Hepatocyte (in vitro differentiated cells): Measurements from ENCODE around the gene COL5A1.

Experiments used
- EZH2 ChIP-seq: fragments of 200-600 bp; sonication (generic); IDR thresholded peaks from 2 replicates; pipeline ENCODE4 v1.6.1; 2016; ENCODE audit warnings: antibody characterized with exemption, mild to moderate bottlenecking, borderline replicate concordance
- TF ChIP-seq, protein P1 (sequence below): fragments of 200-600 bp; sonication (generic); IDR thresholded peaks from 2 replicates; pipeline ENCODE4 v1.5.1; 2016; ENCODE audit warnings: antibody characterized with exemption, mild to moderate bottlenecking; ENCODE audit not compliant: poor library complexity

DNA sequence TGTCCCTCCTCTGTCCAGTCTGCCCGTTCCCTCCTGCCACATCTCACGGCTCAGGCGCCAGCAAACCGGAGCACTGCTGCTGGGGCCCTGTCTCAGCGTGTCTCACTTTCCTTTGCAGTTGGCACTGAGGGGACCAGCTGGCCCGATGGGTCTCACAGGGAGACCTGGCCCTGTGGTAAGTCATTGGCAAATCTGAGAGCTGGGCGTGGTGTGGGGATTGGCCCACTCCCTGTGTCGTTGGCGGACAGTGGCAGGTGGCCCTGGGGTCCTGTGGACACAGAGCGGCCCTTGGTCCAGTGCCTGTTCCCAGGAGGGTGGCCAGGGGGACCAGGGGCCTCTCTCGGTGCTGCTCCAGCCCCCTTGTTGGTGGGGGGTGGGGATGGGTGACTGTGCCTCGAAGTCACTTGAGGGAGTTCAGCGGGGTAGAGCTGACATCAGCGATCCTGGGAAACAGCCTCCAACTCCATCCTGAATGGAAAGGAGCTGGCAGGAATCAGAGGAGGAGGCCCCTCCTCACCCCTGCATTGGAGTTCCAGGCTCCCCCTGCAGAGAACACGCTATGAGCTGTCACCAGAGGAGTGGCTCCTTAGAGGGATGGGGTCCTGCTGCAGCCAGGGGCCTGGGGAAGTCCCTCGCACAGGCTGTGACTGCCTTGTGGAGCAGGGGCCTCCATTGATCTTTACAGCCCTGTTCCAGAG is 111.0 kb downstream of the COL5A1 start:
- TF ChIP-seq, protein P1, sequence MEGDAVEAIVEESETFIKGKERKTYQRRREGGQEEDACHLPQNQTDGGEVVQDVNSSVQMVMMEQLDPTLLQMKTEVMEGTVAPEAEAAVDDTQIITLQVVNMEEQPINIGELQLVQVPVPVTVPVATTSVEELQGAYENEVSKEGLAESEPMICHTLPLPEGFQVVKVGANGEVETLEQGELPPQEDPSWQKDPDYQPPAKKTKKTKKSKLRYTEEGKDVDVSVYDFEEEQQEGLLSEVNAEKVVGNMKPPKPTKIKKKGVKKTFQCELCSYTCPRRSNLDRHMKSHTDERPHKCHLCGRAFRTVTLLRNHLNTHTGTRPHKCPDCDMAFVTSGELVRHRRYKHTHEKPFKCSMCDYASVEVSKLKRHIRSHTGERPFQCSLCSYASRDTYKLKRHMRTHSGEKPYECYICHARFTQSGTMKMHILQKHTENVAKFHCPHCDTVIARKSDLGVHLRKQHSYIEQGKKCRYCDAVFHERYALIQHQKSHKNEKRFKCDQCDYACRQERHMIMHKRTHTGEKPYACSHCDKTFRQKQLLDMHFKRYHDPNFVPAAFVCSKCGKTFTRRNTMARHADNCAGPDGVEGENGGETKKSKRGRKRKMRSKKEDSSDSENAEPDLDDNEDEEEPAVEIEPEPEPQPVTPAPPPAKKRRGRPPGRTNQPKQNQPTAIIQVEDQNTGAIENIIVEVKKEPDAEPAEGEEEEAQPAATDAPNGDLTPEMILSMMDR = no peak
- no peak for TF ChIP-seq EZH2
